HepG2 (cell line): ENCODE measurements around the gene NFAT5. TPM values are rescaled to one million over a fixed set of nuclear protein-coding genes. Genes with fewer than 3 reads are reported as not detected.

Source experiments
- ATAC-seq: fragments of 200-7000 bp; cut with Tn5 transposase; 3 replicates; pipeline ENCODE4 v1.9.1; 2020; ENCODE audit warnings: mild to moderate bottlenecking, moderate library complexity
- BruUV-seq: library from RNA; stranded (reverse); fragments of 400-500 nt; replicated peaks from 2 replicates; lab custom pipeline; 2021; lab: Mats Ljungman, UMichigan
- CTCF ChIA-PET: fragments of 300-600 bp; formaldehyde crosslinking; extraction: SDS; loops from one replicate; lab custom pipeline; 2021; ENCODE audit warnings: low total read pairs, inconsistent platforms, low intra/inter-chr PET ratio; lab: Yijun Ruan, JAX
- POLR2A ChIA-PET: fragments of 350-600 bp; sonication (Branson Sonifier 250); formaldehyde crosslinking; loops from one replicate; lab custom pipeline; 2020; ENCODE audit warnings: antibody characterized with exemption, inconsistent platforms; lab: Yijun Ruan, JAX
- DNase-seq: peaks from one replicate; pipeline ENCODE4 v3.0.0-alpha.2; 2015; ENCODE audit warnings: low spot score
- FAIRE-seq: peaks from 3 replicates; lab custom pipeline; 2011; peaks lifted over from hg19 to GRCh38; lab: Jason Lieb, UNC
- H2AFZ ChIP-seq: one replicate; pipeline ENCODE4 v1.6.1; 2011; ENCODE audit warnings: low read length, inconsistent platforms
- H3K27ac ChIP-seq: fragments of 300-600 bp; 3 replicates; pipeline ENCODE4 v1.8.0; 2011; ENCODE audit warnings: mixed run types, mild to moderate bottlenecking, mixed read lengths, low read length, inconsistent platforms; ENCODE audit not compliant: insufficient read depth; ENCODE audit errors: extremely low read length
- H3K27me3 ChIP-seq, 2 experiments: fragments of 200-600 bp in 1 of 2; 2 replicates in 1 of 2; 3 replicates in 1 of 2; pipeline versions ENCODE4 v1.6.0 to v1.8.0; 2011; ENCODE audit warnings: low read length in 2 of 2, mild to moderate bottlenecking in 2 of 2, moderate library complexity in 2 of 2, inconsistent platforms in 1 of 2; ENCODE audit not compliant: insufficient read depth in 2 of 2, control insufficient read depth in 1 of 2
- H3K36me3 ChIP-seq, 2 experiments: fragments of 200-600 bp in 1 of 2; replicated peaks in 1 of 2; 2 replicates in 1 of 2; 3 replicates in 1 of 2; pipeline versions ENCODE4 v1.5.1 to v1.8.0; 2011; ENCODE audit warnings: low read length in 2 of 2, inconsistent platforms in 1 of 2; ENCODE audit not compliant: insufficient read depth in 2 of 2, control insufficient read depth in 1 of 2
- H3K4me1 ChIP-seq: 2 replicates; pipeline ENCODE4 v1.5.1; 2012; ENCODE audit warnings: low read length, inconsistent platforms; ENCODE audit not compliant: insufficient read depth
- H3K4me2 ChIP-seq: 2 replicates; pipeline ENCODE4 v1.6.0; 2011; ENCODE audit warnings: low read depth, low read length, inconsistent platforms
- H3K4me3 ChIP-seq, 3 experiments: fragments of 200-600 bp in 1 of 3; sonication (generic), shearing (Covaris generic) in 1 of 3; replicated peaks in 1 of 3; 2 replicates each; pipeline ENCODE4 v1.5.1; 2011 to 2016; ENCODE audit warnings: low read length in 3 of 3, inconsistent platforms in 2 of 3, low read depth in 2 of 3, mild to moderate bottlenecking in 2 of 3, control low read depth in 1 of 3, mixed read lengths in 1 of 3; ENCODE audit not compliant: insufficient read depth in 1 of 3
- H3K79me2 ChIP-seq: one replicate; pipeline ENCODE4 v1.6.1; 2011; ENCODE audit warnings: low read length, inconsistent platforms; ENCODE audit not compliant: insufficient read depth
- H3K9ac ChIP-seq: 2 replicates; pipeline ENCODE4 v1.6.0; 2011; ENCODE audit warnings: mild to moderate bottlenecking, low read depth, low read length, inconsistent platforms; ENCODE audit not compliant: insufficient read depth
- H3K9me3 ChIP-seq: 2 replicates; pipeline ENCODE4 v1.5.1; 2012; ENCODE audit warnings: mild to moderate bottlenecking, low read length
- H4K20me1 ChIP-seq: 2 replicates; pipeline ENCODE4 v1.6.0; 2011; ENCODE audit warnings: inconsistent platforms, mild to moderate bottlenecking, low read length, moderate library complexity; ENCODE audit not compliant: insufficient read depth
- AGO2 ChIP-seq: fragments of 200-400 bp; formaldehyde crosslinking; optimal IDR thresholded peaks from 2 replicates; pipeline ENCODE3; 2017; ENCODE audit warnings: mild to moderate bottlenecking, low read depth, low read length, moderate library complexity
- FOXP4 ChIP-seq: sonication (generic); formaldehyde crosslinking; IDR thresholded peaks from 2 replicates; pipeline ENCODE4 v1.4.0; 2020; ENCODE audit warnings: missing genetic modification reagents
- MTA1 ChIP-seq: sonication (generic); formaldehyde crosslinking; IDR thresholded peaks from 2 replicates; pipeline ENCODE4 v1.4.0; 2020; ENCODE audit warnings: missing genetic modification reagents, mild to moderate bottlenecking, borderline replicate concordance
- NFKBIZ ChIP-seq: IDR thresholded peaks from 2 replicates; pipeline ENCODE4 v1.6.1; 2018; ENCODE audit warnings: missing genetic modification reagents, missing compliant biosample characterization
- NR2F2 ChIP-seq: IDR thresholded peaks from 2 replicates; pipeline ENCODE4 v1.6.1; 2012; ENCODE audit warnings: low read depth, inconsistent platforms, borderline replicate concordance
- PBX2 ChIP-seq: IDR thresholded peaks from 2 replicates; pipeline ENCODE4 v1.6.1; 2016; ENCODE audit warnings: control low read depth
- PRPF4 ChIP-seq: fragments of 200-400 bp; formaldehyde crosslinking; IDR thresholded peaks from 2 replicates; pipeline ENCODE4 v1.6.1; 2016; ENCODE audit warnings: low read length, low read depth; ENCODE audit not compliant: poor library complexity, severe bottlenecking
- TAF1 ChIP-seq: sonication (generic); formaldehyde crosslinking; IDR thresholded peaks from 2 replicates; pipeline ENCODE4 v1.4.0; 2020; ENCODE audit warnings: missing genetic modification reagents
- ZBTB33 ChIP-seq: sonication (generic); formaldehyde crosslinking; IDR thresholded peaks from 2 replicates; pipeline ENCODE4 v1.4.0; 2020; ENCODE audit warnings: missing genetic modification reagents
- ZNF484 ChIP-seq: sonication (generic); formaldehyde crosslinking; IDR thresholded peaks from 2 replicates; pipeline ENCODE4 v1.5.1; 2020; ENCODE audit warnings: mild to moderate bottlenecking, low read depth, missing genetic modification reagents, borderline replicate concordance
- WGBS: methylation state at CpG from one replicate; pipeline ENCODE4 v1.1.6; 2017; ENCODE audit warnings: low lambda C conversion rate; 5-methylcytosine and 5-hydroxymethylcytosine counted together
- in situ Hi-C: cut with HindIII; loops from 2 replicates; pipeline ENCODE4 v1.10.0; 2017; ENCODE audit warnings: low pct_unique_long_range_greater_than_20kb; ENCODE audit not compliant: extremely low pct_ligation_motif_present
- intact Hi-C: fragments of 100-400 bp; cut with micrococcal nuclease; formaldehyde crosslinking; loops from one replicate; pipeline ENCODE4 v1.10.0; 2022; ENCODE audit not compliant: unreplicated experiment
- polyA plus RNA-seq, 8 experiments: library from polyadenylated mRNA; depleted of rRNA in 3 of 8; stranded (reverse) in 7 of 8; unstranded in 1 of 8; fragments of >200 nt; fragmentation: Illumina TruSeq in 4 of 8; extraction: Trizol in 4 of 8; gene quantifications; 2 replicates each; pipeline versions ENCODE4 v1.2.1 to v1.2.3, GENCODE V29; 2011 to 2016; ENCODE audit warnings: low read depth in 4 of 8, missing spikeins in 1 of 8, mixed read lengths in 1 of 8; ENCODE audit not compliant: insufficient read depth in 1 of 8
- total RNA-seq, 5 experiments: library from RNA; depleted of rRNA; stranded (reverse); fragments of >200 nt; fragmentation: Illumina TruSeq; extraction: Trizol; gene quantifications; 2 replicates each; pipeline ENCODE4 v1.2.3, GENCODE V29; 2016; ENCODE audit warnings: low read depth in 1 of 5

The NFAT5 gene
- total and polyA plus RNA-seq, 2 of the 13 experiments (the other 11 are each of a cell fraction or from before 2014, with no cell fraction given) = 20.5 to 54.3 TPM

GRCh38 chr16:69744363-69745231 is 178.8 kb downstream of the NFAT5 start:
- Histone ChIP-seq H3K36me3 (peaks cover 50 to 90% of the 10 kb centered on the region in 2 experiments), H3K9me3 (no peaks in the 10 kb centered on the region), H3K4me1 (no peaks in the 10 kb centered on the region), H3K4me3 (no peak overlapping the region), H3K4me2 (no peak overlapping the region), H3K79me2 (peaks cover 18% of the 10 kb centered on the region), H3K27ac (no peak overlapping the region), H2AFZ (no peak overlapping the region), H3K9ac (no peak overlapping the region), H4K20me1 (peaks cover 4% of the 10 kb centered on the region; the same call in 1 of the 2 replicates), H3K27me3 (no peaks in the 10 kb centered on the region)
- ATAC-seq (no peak), DNase-seq (no peak), FAIRE-seq (no peak)
- ChIA-PET POLR2A (interaction anchor here (0.7 to 2.7 kb wide), 3 partner anchors 10 to 21 kb away, joined by 4 to 10 read pairs (median 4); partner anchors contain the start of genes NOB1 and NQO1), CTCF (no interaction called here)
- intact Hi-C loops (no loop called here), in situ Hi-C loops (no loop called here)
- no TSS peak for BruUV-seq
- 97% methylated on average over 35 of the region's 35 CpGs for WGBS
- TF ChIP-seq NFKBIZ (CRISPR knock-in tag) = no peak
- TF ChIP-seq NR2F2 = no peak
- TF ChIP-seq PBX2 (CRISPR knock-in tag) = no peak
- TF ChIP-seq MTA1 (CRISPR knock-in tag) = 0 out of 2 replicates have a peak, but pooled peaks have one; percentile 7
- peak; percentile 81 for TF ChIP-seq PRPF4
- 0 out of 2 replicates have a peak, but pooled peaks have one; percentile 9 for TF ChIP-seq TAF1
- peak; percentile 55; the same call in 1 of the 2 replicates for TF ChIP-seq ZBTB33 (CRISPR knock-in tag)
- TF ChIP-seq FOXP4 (CRISPR knock-in tag) = no peak
- TF ChIP-seq AGO2 = peak; percentile 31
- no peak for TF ChIP-seq ZNF484
